ENCODE data around the gene ZNF638. TPM values are rescaled to one million over a fixed set of nuclear protein-coding genes. Genes with fewer than 3 reads are reported as not detected.
"Not testable (repeated sequence)": the region's sequence is repeated elsewhere in the genome, so short reads cannot be mapped to it uniquely, and the experiment has no call there.

ZNF638 gene
- total and polyA plus RNA-seq, 9 donors: 76.0 to 150 (median 105) TPM

- Histone ChIP-seq H3K36me3 (ENCODE audit: control insufficient read depth, insufficient read depth, low read length) (peaks cover 13% of the 10 kb centered on the region), H3K4me3 (ENCODE audit: low read length) (no peak overlapping the region), H3K4me1 (ENCODE audit: control insufficient read depth, insufficient read depth, low read length) (no peaks in the 10 kb centered on the region), H3K27ac (ENCODE audit: low read length) (no peak overlapping the region), H3K27me3 (ENCODE audit: control insufficient read depth, insufficient read depth, low read length) (no peaks in the 10 kb centered on the region), H3K9me3 (replicated peaks; ENCODE audit: control insufficient read depth, low read depth, low read length) (no peaks in the 10 kb centered on the region)
- WGBS (ENCODE audit: insufficient coverage): no CpG with 5 or more reads among the region's 3 CpGs
- no peak for DNase-seq
These were observed 49.1 kb downstream of the ZNF638 start for GRCh38 chr2:71380665-71381064.

- WGBS (ENCODE audit: insufficient coverage): no CpG with 5 or more reads among the region's 1 CpG
- Histone ChIP-seq H3K36me3 (ENCODE audit: control insufficient read depth, insufficient read depth, low read length) (peaks cover 36% of the 10 kb centered on the region), H3K27me3 (ENCODE audit: control insufficient read depth, insufficient read depth, low read length) (no peaks in the 10 kb centered on the region), H3K4me1 (ENCODE audit: control insufficient read depth, insufficient read depth, low read length) (peaks cover 11% of the 10 kb centered on the region), H3K4me3 (ENCODE audit: low read length) (no peak overlapping the region), H3K9me3 (replicated peaks; ENCODE audit: control insufficient read depth, low read depth, low read length) (peaks cover 3% of the 10 kb centered on the region), H3K27ac (ENCODE audit: low read length) (no peak overlapping the region)
- peak; percentile 62 for DNase-seq
These were observed 53.4 kb downstream of the ZNF638 start for GRCh38 chr2:71385012-71385411.

- Histone ChIP-seq H3K27ac (ENCODE audit: low read length) (no peak overlapping the region), H3K27me3 (ENCODE audit: control insufficient read depth, insufficient read depth, low read length) (no peaks in the 10 kb centered on the region), H3K4me1 (ENCODE audit: control insufficient read depth, insufficient read depth, low read length) (peaks cover 13% of the 10 kb centered on the region), H3K4me3 (ENCODE audit: low read length) (no peak overlapping the region), H3K36me3 (ENCODE audit: control insufficient read depth, insufficient read depth, low read length) (peaks cover 56% of the 10 kb centered on the region), H3K9me3 (replicated peaks; ENCODE audit: control insufficient read depth, low read depth, low read length) (peaks cover 3% of the 10 kb centered on the region)
- no peak for DNase-seq
- 96% methylated on average over 16 of the region's 16 CpGs for WGBS (ENCODE audit: insufficient coverage)
These were observed 56.6 kb downstream of the ZNF638 start for GRCh38 chr2:71388214-71388613.

GRCh38 chr2:71389384-71390072 lies 57.9 kb downstream of the ZNF638 start:
- Histone ChIP-seq H3K4me3 (ENCODE audit: low read length) (no peak overlapping the region), H3K4me1 (ENCODE audit: control insufficient read depth, insufficient read depth, low read length) (peaks cover 13% of the 10 kb centered on the region), H3K36me3 (ENCODE audit: control insufficient read depth, insufficient read depth, low read length) (peaks cover 64% of the 10 kb centered on the region), H3K9me3 (replicated peaks; ENCODE audit: control insufficient read depth, low read depth, low read length) (peaks cover 3% of the 10 kb centered on the region), H3K27ac (ENCODE audit: low read length) (peak overlapping the region; percentile 71), H3K27me3 (ENCODE audit: control insufficient read depth, insufficient read depth, low read length) (no peaks in the 10 kb centered on the region)
- WGBS (ENCODE audit: insufficient coverage): 95% methylated on average over 11 of the region's 12 CpGs
- peak; percentile 64 for DNase-seq

GRCh38 chr2:71393216-71393615 lies 61.6 kb downstream of the ZNF638 start:
- Histone ChIP-seq H3K36me3 (ENCODE audit: control insufficient read depth, insufficient read depth, low read length) (peaks cover 69% of the 10 kb centered on the region), H3K4me1 (ENCODE audit: control insufficient read depth, insufficient read depth, low read length) (peaks cover 13% of the 10 kb centered on the region), H3K9me3 (replicated peaks; ENCODE audit: control insufficient read depth, low read depth, low read length) (peaks cover under 1% of the 10 kb centered on the region), H3K27me3 (ENCODE audit: control insufficient read depth, insufficient read depth, low read length) (no peaks in the 10 kb centered on the region), H3K27ac (ENCODE audit: low read length) (no peak overlapping the region), H3K4me3 (ENCODE audit: low read length) (no peak overlapping the region)
- no peak for DNase-seq
- 98% methylated on average over 6 of the region's 8 CpGs for WGBS (ENCODE audit: insufficient coverage)

GRCh38 chr2:71395471-71395870 lies 63.9 kb downstream of the ZNF638 start:
- H3K36me3 ChIP-seq (ENCODE audit: control insufficient read depth, insufficient read depth, low read length): peaks cover 50% of the 10 kb centered on the region
- WGBS (ENCODE audit: insufficient coverage): 86% methylated on average over 6 of the region's 10 CpGs

GRCh38 chr2:71402427-71402826 lies 70.8 kb downstream of the ZNF638 start:
- no peak overlapping the region for H3K4me3 ChIP-seq (ENCODE audit: low read length)
- H3K4me1 ChIP-seq (ENCODE audit: control insufficient read depth, insufficient read depth, low read length): no peaks in the 10 kb centered on the region
- WGBS (ENCODE audit: insufficient coverage): 85% methylated on average over 1 of the region's 3 CpGs
- no peak overlapping the region for H3K27ac ChIP-seq (ENCODE audit: low read length)
- peaks cover 10% of the 10 kb centered on the region for H3K36me3 ChIP-seq (ENCODE audit: control insufficient read depth, insufficient read depth, low read length)
- no peaks in the 10 kb centered on the region for H3K9me3 ChIP-seq (replicated peaks; ENCODE audit: control insufficient read depth, low read depth, low read length)
- no peaks in the 10 kb centered on the region for H3K27me3 ChIP-seq (ENCODE audit: control insufficient read depth, insufficient read depth, low read length)
- no peak for DNase-seq

More at GRCh38 chr2:71395471-71395870, 63.9 kb downstream of the ZNF638 start:
- Histone ChIP-seq H3K9me3 (replicated peaks; ENCODE audit: control insufficient read depth, low read depth, low read length) (no peaks in the 10 kb centered on the region), H3K4me1 (ENCODE audit: control insufficient read depth, insufficient read depth, low read length) (no peaks in the 10 kb centered on the region), H3K27ac (ENCODE audit: low read length) (no peak overlapping the region), H3K27me3 (ENCODE audit: control insufficient read depth, insufficient read depth, low read length) (no peaks in the 10 kb centered on the region), H3K4me3 (ENCODE audit: low read length) (no peak overlapping the region)
- no peak for DNase-seq

- Histone ChIP-seq H3K9me3 (replicated peaks; ENCODE audit: control insufficient read depth, low read depth, low read length) (no peaks in the 10 kb centered on the region), H3K27ac (ENCODE audit: low read length) (no peak overlapping the region), H3K4me3 (ENCODE audit: low read length) (no peak overlapping the region), H3K27me3 (ENCODE audit: control insufficient read depth, insufficient read depth, low read length) (no peaks in the 10 kb centered on the region), H3K4me1 (ENCODE audit: control insufficient read depth, insufficient read depth, low read length) (no peaks in the 10 kb centered on the region), H3K36me3 (ENCODE audit: control insufficient read depth, insufficient read depth, low read length) (peaks cover under 1% of the 10 kb centered on the region)
- no CpG with 5 or more reads among the region's 3 CpGs for WGBS (ENCODE audit: insufficient coverage)
- no peak for DNase-seq
These were observed 78.0 kb downstream of the ZNF638 start for GRCh38 chr2:71409611-71410010.

GRCh38 chr2:71410696-71411095 lies 79.1 kb downstream of the ZNF638 start:
- no peaks in the 10 kb centered on the region for H3K4me1 ChIP-seq (ENCODE audit: control insufficient read depth, insufficient read depth, low read length)
- no peaks in the 10 kb centered on the region for H3K36me3 ChIP-seq (ENCODE audit: control insufficient read depth, insufficient read depth, low read length)
- no peak overlapping the region for H3K27ac ChIP-seq (ENCODE audit: low read length)

GRCh38 chr2:71416866-71417265 lies 85.3 kb downstream of the ZNF638 start:
- not testable (repeated sequence) for H3K4me1 ChIP-seq (ENCODE audit: control insufficient read depth, insufficient read depth, low read length); H3K27me3 ChIP-seq (ENCODE audit: control insufficient read depth, insufficient read depth, low read length); H3K36me3 ChIP-seq (ENCODE audit: control insufficient read depth, insufficient read depth, low read length); DNase-seq; H3K4me3 ChIP-seq (ENCODE audit: low read length); H3K9me3 ChIP-seq (replicated peaks; ENCODE audit: control insufficient read depth, low read depth, low read length); H3K27ac ChIP-seq (ENCODE audit: low read length)
- no CpG with 5 or more reads among the region's 15 CpGs for WGBS (ENCODE audit: insufficient coverage)

More at GRCh38 chr2:71410696-71411095, 79.1 kb downstream of the ZNF638 start:
- H3K4me3 ChIP-seq (ENCODE audit: low read length): no peak overlapping the region
- H3K27me3 ChIP-seq (ENCODE audit: control insufficient read depth, insufficient read depth, low read length): no peaks in the 10 kb centered on the region
- DNase-seq: no peak
- WGBS (ENCODE audit: insufficient coverage): 95% methylated on average over 3 of the region's 4 CpGs
- no peaks in the 10 kb centered on the region for H3K9me3 ChIP-seq (replicated peaks; ENCODE audit: control insufficient read depth, low read depth, low read length)

Measured in muscle of leg (tissue), 11 donors.